H54 (cell line): ENCODE data around the gene TMEM209.

ENCODE experiments used
- DNase-seq: peaks from one replicate; pipeline ENCODE4 v3.0.0; 2011; ENCODE audit warnings: low spot score, mixed read lengths; ENCODE audit not compliant: insufficient read length
- FAIRE-seq: peaks from 3 replicates; lab custom pipeline; 2011; peaks lifted over from hg19 to GRCh38; lab: Jason Lieb, UNC
- POLR2A ChIP-seq: IDR thresholded peaks from 2 replicates; pipeline ENCODE4 v1.6.1; 2011; ENCODE audit warnings: low read depth, mild to moderate bottlenecking, low read length

Gene TMEM209

GRCh38 chr7:130162196-130162595 lies 43.0 kb downstream of the TMEM209 start:
- FAIRE-seq (no peak), DNase-seq (no peak)
- TF ChIP-seq POLR2A = no peak

DNA sequence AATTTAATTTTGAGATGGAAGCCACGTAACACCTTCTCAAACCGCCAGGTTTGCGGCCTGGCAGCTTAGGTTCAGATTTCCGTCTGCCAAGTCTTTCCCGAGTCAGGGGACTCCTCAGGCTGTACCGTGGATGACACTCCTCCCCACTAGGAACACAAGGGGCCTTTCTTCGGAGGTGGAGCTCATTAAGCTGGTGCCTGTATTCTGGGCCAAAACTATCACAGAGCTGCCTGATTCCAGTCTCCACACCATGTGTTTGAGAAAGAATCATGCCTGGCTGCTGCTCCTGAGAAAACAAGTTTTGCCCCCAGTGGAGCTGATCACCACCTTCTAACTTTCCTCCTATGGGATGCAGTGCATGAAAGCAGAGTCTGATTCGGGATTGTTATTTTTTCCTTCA lies 44.8 kb downstream of the TMEM209 start:
- DNase-seq = no peak
- no peak for TF ChIP-seq POLR2A
- FAIRE-seq = no peak

GRCh38 chr7:130160023-130160422 lies 45.2 kb downstream of the TMEM209 start:
- no peak for TF ChIP-seq POLR2A
- no peak for DNase-seq
- FAIRE-seq = no peak

DNA sequence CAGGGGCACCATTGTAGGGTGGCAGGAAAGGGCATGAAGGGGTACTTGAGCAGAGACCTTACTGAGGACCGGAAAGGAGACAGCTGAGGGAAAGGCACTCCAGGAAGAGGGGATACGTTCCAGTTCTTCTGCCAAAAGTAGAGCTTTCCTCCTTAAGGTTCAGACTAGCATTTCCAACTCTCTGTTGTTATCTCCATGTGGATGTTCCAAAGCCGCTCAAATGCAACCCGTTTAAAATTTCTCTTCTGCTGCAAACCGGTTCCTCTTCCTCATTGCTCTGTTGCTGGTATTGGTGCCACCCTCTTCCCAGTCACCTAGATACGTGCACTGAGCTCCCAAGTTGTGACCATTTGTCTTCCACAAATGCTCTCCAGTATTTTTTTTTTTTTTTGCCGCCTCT lies 47.5 kb downstream of the TMEM209 start:
- TF ChIP-seq POLR2A = no peak
- no peak for DNase-seq
- FAIRE-seq = no peak

GRCh38 chr7:130156140-130156539 lies 49.1 kb downstream of the TMEM209 start:
- FAIRE-seq (no peak), DNase-seq (no peak)
- TF ChIP-seq POLR2A = no peak

DNA sequence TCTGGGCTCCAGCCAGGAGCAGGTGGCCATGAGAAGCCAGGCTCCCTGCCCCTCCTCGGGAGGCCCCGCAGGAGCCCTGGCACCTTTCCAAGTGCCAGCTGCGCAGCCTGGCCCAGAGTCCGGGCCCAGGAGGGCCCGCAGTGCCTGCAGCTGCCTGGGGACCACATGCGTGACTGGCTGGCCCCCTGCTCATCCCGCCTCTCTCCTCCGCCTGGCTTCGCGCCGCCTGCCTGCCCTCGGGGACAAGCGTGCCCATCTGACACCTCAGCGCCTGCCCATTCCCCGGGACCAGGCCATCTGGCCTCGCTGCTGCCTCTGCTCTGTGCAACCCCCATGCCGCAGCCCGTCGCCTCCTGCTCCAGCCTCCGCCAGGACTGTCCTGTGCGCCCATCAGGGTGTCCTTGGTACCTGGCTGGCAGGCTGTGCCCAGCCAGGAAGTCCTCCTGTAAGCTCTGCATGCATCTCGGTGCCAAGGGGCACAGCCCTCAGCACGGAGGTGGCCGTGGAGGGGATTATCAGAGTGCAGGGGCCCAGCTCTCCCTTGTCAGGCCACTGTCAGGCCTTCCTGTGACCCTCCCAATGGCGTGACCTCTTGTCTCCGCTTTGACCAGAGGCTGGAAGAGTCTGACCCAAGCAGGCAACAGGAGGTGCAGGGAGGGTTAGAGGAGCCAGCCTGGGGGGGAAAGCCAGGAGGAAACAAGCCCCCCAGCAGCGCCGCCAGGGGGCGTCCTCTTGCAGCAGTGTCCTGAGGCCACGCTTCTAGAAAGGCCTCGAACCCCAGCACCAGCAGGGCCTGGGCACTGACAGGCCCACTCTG lies 50.5 kb downstream of the TMEM209 start:
- FAIRE-seq (no peak), DNase-seq (no peak)
- no peak for TF ChIP-seq POLR2A

DNA sequence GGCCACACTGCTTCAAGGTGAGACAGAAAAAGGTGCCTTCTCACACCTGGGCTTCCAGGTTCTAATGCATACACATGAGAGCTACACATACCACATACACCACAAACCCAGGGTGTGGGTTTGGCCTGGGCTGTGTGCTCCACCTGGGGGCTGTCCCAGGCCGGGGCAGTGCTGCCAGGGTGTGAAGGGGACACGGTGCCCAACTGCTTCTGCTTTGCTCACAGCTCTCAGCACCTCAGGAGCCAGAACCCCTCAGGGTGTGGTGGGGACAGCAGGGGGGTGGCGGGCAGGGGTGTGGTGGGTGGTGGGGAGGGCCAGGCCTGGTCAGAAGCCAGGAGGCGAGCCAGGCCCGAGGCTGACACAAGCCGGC lies 51.1 kb downstream of the TMEM209 start:
- DNase-seq (no peak), FAIRE-seq (no peak)
- TF ChIP-seq POLR2A = no peak

- no peak for FAIRE-seq
- no peak for TF ChIP-seq POLR2A
- no peak for DNase-seq
Observed at GRCh38 chr7:130153211-130153908, 51.8 kb downstream of the TMEM209 start.

- no peak for TF ChIP-seq POLR2A
- DNase-seq (no peak), FAIRE-seq (no peak)
Observed at GRCh38 chr7:130152493-130153210, 52.6 kb downstream of the TMEM209 start.

GRCh38 chr7:130151591-130152492 lies 53.4 kb downstream of the TMEM209 start:
- no peak for FAIRE-seq
- no peak for TF ChIP-seq POLR2A
- DNase-seq = no peak

GRCh38 chr7:130150587-130150986 lies 54.6 kb downstream of the TMEM209 start:
- TF ChIP-seq POLR2A = no peak
- FAIRE-seq = no peak
- no peak for DNase-seq

GRCh38 chr7:130149281-130150139 lies 55.7 kb downstream of the TMEM209 start:
- FAIRE-seq = no peak
- TF ChIP-seq POLR2A = no peak
- no peak for DNase-seq
